Osteocyte (in vitro differentiated cells): ENCODE data around the gene MGLL. TPM values are rescaled to one million over a fixed set of nuclear protein-coding genes. Genes with fewer than 3 reads are reported as not detected.

Source experiments
- DNase-seq: peaks from one replicate; pipeline ENCODE4 v3.0.0; 2021; ENCODE audit warnings: mixed read lengths; ENCODE audit not compliant: unreplicated experiment; ENCODE audit errors: extremely low spot score
- H3K27ac Mint-ChIP-seq: one replicate; pipeline ENCODE4 v1.8.0; 2021; ENCODE audit warnings: mild to moderate bottlenecking, mixed read lengths; ENCODE audit not compliant: unreplicated experiment
- H3K27me3 Mint-ChIP-seq: one replicate; pipeline ENCODE4 v1.8.0; 2021; ENCODE audit warnings: mixed read lengths; ENCODE audit not compliant: unreplicated experiment
- H3K36me3 Mint-ChIP-seq: one replicate; pipeline ENCODE4 v1.8.0; 2021; ENCODE audit warnings: mixed read lengths; ENCODE audit not compliant: unreplicated experiment
- H3K4me1 Mint-ChIP-seq: one replicate; pipeline ENCODE4 v1.8.0; 2021; ENCODE audit warnings: mixed read lengths; ENCODE audit not compliant: unreplicated experiment
- H3K4me3 Mint-ChIP-seq: one replicate; pipeline ENCODE4 v1.8.0; 2021; ENCODE audit warnings: mild to moderate bottlenecking, moderate library complexity, mixed read lengths; ENCODE audit not compliant: unreplicated experiment
- H3K9me3 Mint-ChIP-seq: one replicate; pipeline ENCODE4 v1.8.0; 2021; ENCODE audit warnings: mixed read lengths; ENCODE audit not compliant: unreplicated experiment
- total RNA-seq: library from RNA; stranded (reverse); gene quantifications from 2 replicates; pipeline ENCODE4 v1.2.1, GENCODE V29; 2021
- TF ChIP-seq, protein P1 (sequence below): fragments of 200-600 bp; sonication (generic); IDR thresholded peaks from 2 replicates; pipeline ENCODE4 v1.5.0; 2021; ENCODE audit warnings: antibody characterized with exemption, mild to moderate bottlenecking, moderate library complexity

MGLL gene
- total RNA-seq, 1 donor from 2014 or later = 112 TPM

GRCh38 chr3:127691974-127692373 lies 130.3 kb downstream of the MGLL start:
- Mint-ChIP-seq H3K4me3 (no peak overlapping the region), H3K27ac (no peak overlapping the region), H3K27me3 (no peaks in the 10 kb centered on the region), H3K36me3 (peaks cover 21% of the 10 kb centered on the region), H3K9me3 (no peaks in the 10 kb centered on the region), H3K4me1 (peaks cover 29% of the 10 kb centered on the region)
- DNase-seq = no peak
- TF ChIP-seq, protein P1, sequence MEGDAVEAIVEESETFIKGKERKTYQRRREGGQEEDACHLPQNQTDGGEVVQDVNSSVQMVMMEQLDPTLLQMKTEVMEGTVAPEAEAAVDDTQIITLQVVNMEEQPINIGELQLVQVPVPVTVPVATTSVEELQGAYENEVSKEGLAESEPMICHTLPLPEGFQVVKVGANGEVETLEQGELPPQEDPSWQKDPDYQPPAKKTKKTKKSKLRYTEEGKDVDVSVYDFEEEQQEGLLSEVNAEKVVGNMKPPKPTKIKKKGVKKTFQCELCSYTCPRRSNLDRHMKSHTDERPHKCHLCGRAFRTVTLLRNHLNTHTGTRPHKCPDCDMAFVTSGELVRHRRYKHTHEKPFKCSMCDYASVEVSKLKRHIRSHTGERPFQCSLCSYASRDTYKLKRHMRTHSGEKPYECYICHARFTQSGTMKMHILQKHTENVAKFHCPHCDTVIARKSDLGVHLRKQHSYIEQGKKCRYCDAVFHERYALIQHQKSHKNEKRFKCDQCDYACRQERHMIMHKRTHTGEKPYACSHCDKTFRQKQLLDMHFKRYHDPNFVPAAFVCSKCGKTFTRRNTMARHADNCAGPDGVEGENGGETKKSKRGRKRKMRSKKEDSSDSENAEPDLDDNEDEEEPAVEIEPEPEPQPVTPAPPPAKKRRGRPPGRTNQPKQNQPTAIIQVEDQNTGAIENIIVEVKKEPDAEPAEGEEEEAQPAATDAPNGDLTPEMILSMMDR = no peak

GRCh38 chr3:127691489-127691888 lies 130.8 kb downstream of the MGLL start:
- H3K9me3 Mint-ChIP-seq = no peaks in the 10 kb centered on the region
- H3K4me1 Mint-ChIP-seq = peaks cover 24% of the 10 kb centered on the region
- no peak overlapping the region for H3K4me3 Mint-ChIP-seq
- DNase-seq = no peak
- H3K27me3 Mint-ChIP-seq = no peaks in the 10 kb centered on the region
- TF ChIP-seq, protein P1 = no peak
- no peak overlapping the region for H3K27ac Mint-ChIP-seq
- peaks cover 21% of the 10 kb centered on the region for H3K36me3 Mint-ChIP-seq

DNA sequence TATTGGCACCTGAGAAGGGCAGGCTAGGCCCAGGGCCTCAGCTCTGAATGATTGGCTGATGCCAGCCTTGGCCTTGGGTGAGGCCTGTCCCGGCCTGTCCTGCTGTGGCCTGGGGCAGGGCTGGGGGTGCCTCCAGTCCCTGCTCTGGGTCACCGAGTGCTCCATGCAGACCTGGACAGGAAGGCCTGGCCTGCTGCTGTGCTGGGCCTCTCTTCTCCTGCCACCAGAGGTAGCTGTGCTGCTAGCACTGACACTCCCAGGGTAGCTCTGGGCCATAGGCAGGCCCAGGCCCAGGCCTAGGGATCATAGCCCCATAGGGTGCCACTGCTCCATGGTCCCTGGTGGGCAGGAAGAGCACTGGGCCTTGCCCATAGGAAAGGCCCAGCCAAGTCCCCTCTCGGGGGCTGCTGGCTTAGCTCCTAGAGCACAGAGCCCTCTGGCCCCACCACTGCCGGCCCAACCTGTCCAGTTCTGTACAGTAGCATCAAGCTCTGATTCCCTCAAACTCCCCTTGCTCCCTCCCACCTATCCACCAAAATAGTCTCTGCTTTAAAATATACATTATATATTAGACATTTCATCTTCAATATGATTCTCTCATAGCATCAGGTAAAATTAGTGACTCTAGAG lies 131.4 kb downstream of the MGLL start:
- H3K27ac Mint-ChIP-seq = no peak overlapping the region
- no peaks in the 10 kb centered on the region for H3K27me3 Mint-ChIP-seq
- H3K36me3 Mint-ChIP-seq = peaks cover 21% of the 10 kb centered on the region
- H3K4me1 Mint-ChIP-seq = peaks cover 20% of the 10 kb centered on the region
- no peak for DNase-seq
- H3K9me3 Mint-ChIP-seq = no peaks in the 10 kb centered on the region
- H3K4me3 Mint-ChIP-seq = no peak overlapping the region
- TF ChIP-seq, protein P1 = peak; percentile 76

DNA sequence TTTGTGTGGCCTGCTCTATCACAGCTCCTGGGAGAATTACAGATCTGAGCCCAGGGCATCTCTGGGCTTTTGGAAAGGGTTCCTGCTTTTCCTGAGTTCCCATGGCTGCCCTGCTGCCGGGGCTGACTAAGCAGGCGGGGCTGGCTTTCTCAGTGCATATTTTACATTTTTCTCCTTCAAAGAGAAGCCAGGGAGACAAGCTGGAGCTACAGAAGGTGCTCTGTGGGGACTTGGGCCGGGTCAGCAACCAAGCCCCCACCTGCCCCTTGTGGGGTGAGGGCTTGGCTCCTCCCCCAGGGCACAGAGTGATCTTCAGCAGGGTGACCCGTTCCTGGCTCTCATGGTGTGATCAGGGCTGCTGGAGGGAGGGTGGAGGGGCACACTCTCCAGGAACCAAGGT lies 132.2 kb downstream of the MGLL start:
- no peak for DNase-seq
- peaks cover 19% of the 10 kb centered on the region for H3K4me1 Mint-ChIP-seq
- TF ChIP-seq, protein P1 = no peak
- peaks cover 21% of the 10 kb centered on the region for H3K36me3 Mint-ChIP-seq
- H3K4me3 Mint-ChIP-seq = no peak overlapping the region
- no peaks in the 10 kb centered on the region for H3K9me3 Mint-ChIP-seq
- no peaks in the 10 kb centered on the region for H3K27me3 Mint-ChIP-seq
- no peak overlapping the region for H3K27ac Mint-ChIP-seq

GRCh38 chr3:127689266-127689860 lies 133.0 kb downstream of the MGLL start:
- Mint-ChIP-seq H3K27me3 (no peaks in the 10 kb centered on the region), H3K27ac (no peak overlapping the region), H3K4me3 (peak overlapping the region; percentile 50), H3K9me3 (no peaks in the 10 kb centered on the region), H3K4me1 (peaks cover 18% of the 10 kb centered on the region), H3K36me3 (peaks cover 18% of the 10 kb centered on the region)
- no peak for DNase-seq
- TF ChIP-seq, protein P1 = no peak
